Stimulated activated CD8-positive, alpha-beta memory T cell treated with anti-CD3 and anti-CD28 coated beads, Interleukin-12 subunit alpha, Interleukin-12 subunit beta, amount 100 ng/mL, for 4 hours (primary cell): ENCODE data around the gene PCDHB9.
"Not testable (repeated sequence)": the region's sequence is repeated elsewhere in the genome, so short reads cannot be mapped to it uniquely, and the experiment has no call there.

Experiments used
- DNase-seq: peaks from one replicate; pipeline ENCODE4 v3.0.0-alpha.2; 2020; ENCODE audit warnings: low read depth

The PCDHB9 gene

DNA sequence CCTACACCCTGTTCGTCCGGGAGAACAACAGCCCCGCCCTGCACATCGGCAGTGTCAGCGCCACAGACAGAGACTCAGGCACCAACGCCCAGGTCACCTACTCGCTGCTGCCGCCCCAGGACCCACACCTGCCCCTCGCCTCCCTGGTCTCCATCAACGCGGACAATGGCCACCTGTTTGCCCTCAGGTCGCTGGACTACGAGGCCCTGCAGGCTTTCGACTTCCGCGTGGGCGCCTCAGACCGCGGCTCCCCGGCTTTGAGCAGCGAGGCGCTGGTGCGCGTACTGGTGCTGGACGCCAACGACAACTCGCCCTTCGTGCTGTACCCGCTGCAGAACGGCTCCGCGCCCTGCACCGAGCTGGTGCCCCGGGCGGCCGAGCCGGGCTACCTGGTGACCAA, 1.7 kb downstream of the PCDHB9 start:
- not testable (repeated sequence) for DNase-seq

DNA sequence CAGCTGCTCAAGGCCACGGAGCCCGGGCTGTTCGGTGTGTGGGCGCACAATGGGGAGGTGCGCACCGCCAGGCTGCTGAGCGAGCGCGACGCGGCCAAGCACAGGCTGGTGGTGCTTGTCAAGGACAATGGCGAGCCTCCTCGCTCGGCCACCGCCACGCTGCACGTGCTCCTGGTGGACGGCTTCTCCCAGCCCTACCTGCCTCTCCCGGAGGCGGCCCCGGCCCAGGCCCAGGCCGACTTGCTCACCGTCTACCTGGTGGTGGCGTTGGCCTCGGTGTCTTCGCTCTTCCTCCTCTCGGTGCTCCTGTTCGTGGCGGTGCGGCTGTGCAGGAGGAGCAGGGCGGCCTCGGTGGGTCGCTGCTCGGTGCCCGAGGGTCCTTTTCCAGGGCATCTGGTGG, 2.2 kb downstream of the PCDHB9 start:
- DNase-seq, result not testable (repeated sequence)

DNA sequence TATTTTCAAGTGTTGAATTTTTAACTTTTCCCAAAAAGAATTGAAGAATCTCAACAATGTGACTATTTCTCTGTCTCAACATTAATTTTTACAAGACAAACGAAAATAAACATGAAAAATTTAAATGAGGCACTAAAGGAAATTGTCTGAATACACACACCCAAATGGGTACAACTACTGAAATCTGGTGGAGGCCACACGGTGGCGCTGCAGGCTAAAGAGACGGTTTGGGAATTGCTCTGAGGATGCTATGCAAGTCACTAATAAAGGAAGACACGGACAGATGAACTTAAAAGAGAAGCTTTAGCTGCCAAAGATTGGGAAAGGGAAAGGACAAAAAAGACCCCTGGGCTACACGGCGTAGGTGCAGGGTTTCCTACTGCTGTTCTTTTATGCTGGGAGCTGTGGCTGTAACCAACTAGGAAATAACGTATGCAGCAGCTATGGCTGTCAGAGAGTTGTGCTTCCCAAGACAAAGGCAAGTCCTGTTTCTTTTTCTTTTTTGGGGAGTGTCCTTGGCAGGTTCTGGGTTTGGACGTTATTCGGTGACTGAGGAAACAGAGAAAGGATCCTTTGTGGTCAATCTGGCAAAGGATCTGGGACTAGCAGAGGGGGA, 5.3 kb downstream of the PCDHB9 start, which contains the start of gene PCDHB10:
TSS of gene PCDHB10 (plus strand) at position 244 of the 616 bp plus-strand sequence. CDS start at position 444, 200 bp downstream.
- DNase-seq, result no peak

DNA sequence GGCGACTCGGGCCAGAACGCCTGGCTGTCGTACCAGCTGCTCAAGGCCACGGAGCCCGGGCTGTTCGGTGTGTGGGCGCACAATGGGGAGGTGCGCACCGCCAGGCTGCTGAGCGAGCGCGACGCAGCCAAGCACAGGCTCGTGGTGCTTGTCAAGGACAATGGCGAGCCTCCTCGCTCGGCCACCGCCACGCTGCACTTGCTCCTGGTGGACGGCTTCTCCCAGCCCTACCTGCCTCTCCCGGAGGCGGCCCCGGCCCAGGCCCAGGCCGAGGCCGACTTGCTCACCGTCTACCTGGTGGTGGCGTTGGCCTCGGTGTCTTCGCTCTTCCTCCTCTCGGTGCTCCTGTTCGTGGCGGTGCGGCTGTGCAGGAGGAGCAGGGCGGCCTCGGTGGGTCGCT, 7.4 kb downstream of the PCDHB9 start:
- DNase-seq, result not testable (repeated sequence)

DNA sequence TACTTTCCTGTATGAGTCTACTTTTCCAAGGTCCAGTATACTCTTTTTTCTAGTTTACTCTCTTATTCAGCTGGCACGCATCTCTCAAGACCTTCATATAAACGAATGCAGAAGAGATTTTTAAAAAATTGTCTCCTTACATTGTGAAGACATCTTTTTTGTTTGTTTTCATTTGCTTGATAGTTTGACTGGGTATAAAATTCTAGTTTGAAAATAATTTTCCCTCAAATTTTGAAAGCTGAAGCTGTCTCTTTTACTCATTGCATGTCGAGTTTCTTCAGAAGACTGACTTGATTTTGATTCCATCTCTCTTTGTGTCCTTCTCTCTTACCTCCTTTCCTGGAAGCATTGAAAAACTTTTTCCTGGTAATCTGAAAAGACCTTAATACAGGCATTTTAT, 9.4 kb downstream of the PCDHB9 start:
- no peak for DNase-seq

DNA sequence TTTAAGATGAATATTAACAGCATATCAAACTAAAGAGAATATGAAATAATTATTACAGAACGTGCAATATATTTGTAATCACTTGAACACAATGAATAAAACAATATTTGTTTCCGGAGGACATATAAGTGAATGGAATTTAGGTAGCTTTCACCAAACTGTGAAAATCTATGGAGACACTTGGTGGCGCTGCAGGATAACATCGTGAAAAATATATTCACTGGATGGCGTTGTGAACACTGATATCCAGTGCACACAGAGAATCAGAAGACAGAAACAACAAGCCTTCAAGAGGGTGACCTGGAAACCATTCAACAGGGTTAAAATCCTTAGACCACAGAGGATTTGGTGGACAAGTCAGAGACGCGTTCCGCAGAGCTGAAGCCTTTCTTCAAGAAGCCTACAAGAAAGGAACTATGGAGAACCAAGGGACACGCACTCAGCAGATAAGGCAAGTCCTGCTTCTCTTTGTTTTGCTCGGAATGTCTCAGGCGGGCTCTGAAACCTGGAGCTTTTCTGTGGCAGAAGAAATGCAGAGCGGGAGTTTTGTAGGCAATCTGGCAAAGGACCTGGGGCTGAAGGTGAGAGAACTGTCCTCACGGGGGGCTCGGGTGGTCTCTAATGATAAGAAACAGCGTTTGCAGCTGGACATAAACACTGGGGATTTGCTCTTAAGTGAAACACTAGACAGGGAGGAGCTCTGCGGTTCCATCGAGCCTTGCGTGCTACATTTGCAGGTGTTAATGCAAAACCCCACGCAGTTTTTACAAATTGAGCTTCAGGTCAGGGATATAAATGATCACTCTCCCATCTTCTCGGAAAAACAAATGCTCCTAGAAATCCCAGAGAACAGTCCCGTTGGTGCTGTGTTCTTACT, 12.6 kb downstream of the PCDHB9 start, which contains the start of gene PCDHB11:
TSS of gene PCDHB11 (plus strand) at position 269 of the 877 bp plus-strand sequence. CDS start at position 417, 148 bp downstream.
- DNase-seq, result no peak

DNA sequence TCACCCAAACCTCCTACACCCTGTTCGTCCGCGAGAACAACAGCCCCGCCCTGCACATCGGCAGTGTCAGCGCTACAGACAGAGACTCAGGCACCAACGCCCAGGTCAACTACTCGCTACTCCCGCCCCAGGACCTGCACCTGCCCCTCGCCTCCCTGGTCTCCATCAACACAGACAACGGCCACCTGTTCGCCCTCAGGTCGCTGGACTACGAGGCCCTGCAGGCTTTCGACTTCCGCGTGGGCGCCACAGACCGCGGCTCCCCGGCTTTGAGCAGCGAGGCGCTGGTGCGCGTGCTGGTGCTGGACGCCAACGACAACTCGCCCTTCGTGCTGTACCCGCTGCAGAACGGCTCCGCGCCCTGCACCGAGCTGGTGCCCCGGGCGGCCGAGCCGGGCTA, 14.2 kb downstream of the PCDHB9 start:
- DNase-seq, result not testable (repeated sequence)

DNA sequence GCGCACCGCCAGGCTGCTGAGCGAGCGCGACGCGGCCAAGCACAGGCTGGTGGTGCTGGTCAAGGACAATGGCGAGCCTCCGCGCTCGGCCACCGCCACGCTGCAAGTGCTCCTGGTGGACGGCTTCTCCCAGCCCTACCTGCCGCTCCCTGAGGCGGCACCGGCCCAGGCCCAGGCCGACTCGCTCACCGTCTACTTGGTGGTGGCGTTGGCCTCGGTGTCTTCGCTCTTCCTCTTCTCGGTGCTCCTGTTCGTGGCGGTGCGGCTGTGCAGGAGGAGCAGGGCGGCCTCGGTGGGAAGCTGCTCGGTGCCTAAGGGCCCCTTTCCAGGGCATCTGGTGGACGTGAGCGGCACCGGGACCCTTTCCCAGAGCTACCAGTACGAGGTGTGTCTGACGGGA, 14.7 kb downstream of the PCDHB9 start:
- not testable (repeated sequence) for DNase-seq

DNA sequence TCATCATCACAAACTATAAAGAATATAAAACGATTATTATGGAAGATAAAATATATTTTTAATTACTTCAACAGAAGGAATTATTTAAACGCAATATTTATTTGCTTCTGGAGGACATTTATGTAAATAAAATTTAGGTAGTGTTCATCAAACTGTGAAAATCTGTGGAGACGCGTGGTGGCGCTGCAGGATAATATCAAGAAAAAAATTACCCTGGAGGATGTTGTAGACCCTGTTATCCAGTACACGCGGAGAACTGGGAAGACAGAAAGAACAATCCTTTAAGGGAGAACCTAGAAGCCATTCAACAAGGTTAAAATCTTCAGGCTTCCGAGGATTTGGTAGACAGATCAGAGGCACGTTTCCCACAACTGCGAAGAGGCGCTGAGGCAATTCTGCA, 21.5 kb downstream of the PCDHB9 start, which contains the start of gene PCDHB12:
TSS of gene PCDHB12 (plus strand) at position 242 of the 400 bp plus-strand sequence. CDS start 189 bp downstream, outside the sequence.
- no peak for DNase-seq

DNA sequence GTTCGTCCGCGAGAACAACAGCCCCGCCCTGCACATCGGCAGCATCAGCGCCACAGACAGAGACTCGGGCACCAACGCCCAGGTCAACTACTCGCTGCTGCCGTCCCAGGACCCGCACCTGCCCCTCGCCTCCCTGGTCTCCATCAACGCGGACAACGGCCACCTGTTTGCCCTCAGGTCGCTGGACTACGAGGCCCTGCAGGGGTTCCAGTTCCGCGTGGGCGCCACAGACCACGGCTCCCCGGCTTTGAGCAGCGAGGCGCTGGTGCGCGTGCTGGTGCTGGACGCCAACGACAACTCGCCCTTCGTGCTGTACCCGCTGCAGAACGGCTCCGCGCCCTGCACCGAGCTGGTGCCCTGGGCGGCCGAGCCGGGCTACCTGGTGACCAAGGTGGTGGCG, 23.3 kb downstream of the PCDHB9 start:
- not testable (repeated sequence) for DNase-seq

DNA sequence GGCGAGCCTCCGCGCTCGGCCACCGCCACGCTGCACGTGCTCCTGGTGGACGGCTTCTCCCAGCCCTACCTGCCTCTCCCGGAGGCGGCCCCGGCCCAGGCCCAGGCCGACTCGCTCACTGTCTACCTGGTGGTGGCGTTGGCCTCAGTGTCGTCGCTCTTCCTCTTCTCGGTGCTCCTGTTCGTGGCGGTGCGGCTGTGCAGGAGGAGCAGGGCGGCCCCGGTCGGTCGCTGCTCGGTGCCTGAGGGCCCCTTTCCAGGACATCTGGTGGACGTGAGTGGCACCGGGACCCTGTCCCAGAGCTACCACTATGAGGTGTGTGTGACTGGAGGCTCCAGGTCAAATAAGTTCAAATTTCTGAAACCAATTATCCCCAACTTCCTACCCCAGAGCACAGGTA, 23.9 kb downstream of the PCDHB9 start:
- DNase-seq, result not testable (repeated sequence)

DNA sequence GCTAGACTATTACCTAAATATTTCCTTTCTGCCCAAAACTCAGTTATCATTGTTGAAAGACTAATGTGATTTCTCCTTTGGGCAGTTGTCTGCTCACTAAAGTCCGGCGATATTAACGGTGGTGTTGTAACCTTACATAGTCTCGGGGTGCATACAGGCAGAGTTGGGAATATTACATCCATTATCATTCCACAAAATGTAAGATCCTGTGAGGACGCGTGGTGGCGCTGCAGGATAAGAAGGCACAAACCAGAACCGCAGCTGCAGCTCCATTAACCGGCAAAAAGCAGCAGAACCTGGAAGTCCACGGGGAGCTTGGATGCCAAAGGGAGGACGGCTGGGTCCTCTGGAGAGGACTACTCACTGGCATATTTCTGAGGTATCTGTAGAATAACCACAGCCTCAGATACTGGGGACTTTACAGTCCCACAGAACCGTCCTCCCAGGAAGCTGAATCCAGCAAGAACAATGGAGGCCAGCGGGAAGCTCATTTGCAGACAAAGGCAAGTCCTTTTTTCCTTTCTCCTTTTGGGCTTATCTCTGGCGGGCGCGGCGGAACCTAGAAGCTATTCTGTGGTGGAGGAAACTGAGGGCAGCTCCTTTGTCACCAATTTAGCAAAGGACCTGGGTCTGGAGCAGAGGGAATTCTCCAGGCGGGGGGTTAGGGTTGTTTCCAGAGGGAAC, 26.8 kb downstream of the PCDHB9 start, which contains the start of gene PCDHB13:
TSS of gene PCDHB13 (plus strand) at position 264 of the 684 bp plus-strand sequence. CDS start at position 469, 205 bp downstream.
- not testable (repeated sequence) for DNase-seq

DNA sequence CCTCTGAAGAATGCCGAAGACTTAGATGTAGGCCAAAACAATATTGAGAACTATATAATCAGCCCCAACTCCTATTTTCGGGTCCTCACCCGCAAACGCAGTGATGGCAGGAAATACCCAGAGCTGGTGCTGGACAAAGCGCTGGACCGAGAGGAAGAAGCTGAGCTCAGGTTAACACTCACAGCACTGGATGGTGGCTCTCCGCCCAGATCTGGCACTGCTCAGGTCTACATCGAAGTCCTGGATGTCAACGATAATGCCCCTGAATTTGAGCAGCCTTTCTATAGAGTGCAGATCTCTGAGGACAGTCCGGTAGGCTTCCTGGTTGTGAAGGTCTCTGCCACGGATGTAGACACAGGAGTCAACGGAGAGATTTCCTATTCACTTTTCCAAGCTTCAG, 27.6 kb downstream of the PCDHB9 start:
- not testable (repeated sequence) for DNase-seq

DNA sequence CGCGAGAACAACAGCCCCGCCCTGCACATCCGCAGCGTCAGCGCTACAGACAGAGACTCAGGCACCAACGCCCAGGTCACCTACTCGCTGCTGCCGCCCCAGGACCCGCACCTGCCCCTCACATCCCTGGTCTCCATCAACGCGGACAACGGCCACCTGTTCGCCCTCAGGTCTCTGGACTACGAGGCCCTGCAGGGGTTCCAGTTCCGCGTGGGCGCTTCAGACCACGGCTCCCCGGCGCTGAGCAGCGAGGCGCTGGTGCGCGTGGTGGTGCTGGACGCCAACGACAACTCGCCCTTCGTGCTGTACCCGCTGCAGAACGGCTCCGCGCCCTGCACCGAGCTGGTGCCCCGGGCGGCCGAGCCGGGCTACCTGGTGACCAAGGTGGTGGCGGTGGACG, 28.5 kb downstream of the PCDHB9 start:
- not testable (repeated sequence) for DNase-seq

DNA sequence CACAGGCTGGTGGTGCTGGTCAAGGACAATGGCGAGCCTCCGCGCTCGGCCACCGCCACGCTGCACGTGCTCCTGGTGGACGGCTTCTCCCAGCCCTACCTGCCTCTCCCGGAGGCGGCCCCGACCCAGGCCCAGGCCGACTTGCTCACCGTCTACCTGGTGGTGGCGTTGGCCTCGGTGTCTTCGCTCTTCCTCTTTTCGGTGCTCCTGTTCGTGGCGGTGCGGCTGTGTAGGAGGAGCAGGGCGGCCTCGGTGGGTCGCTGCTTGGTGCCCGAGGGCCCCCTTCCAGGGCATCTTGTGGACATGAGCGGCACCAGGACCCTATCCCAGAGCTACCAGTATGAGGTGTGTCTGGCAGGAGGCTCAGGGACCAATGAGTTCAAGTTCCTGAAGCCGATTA, 29.1 kb downstream of the PCDHB9 start:
- not testable (repeated sequence) for DNase-seq

DNA sequence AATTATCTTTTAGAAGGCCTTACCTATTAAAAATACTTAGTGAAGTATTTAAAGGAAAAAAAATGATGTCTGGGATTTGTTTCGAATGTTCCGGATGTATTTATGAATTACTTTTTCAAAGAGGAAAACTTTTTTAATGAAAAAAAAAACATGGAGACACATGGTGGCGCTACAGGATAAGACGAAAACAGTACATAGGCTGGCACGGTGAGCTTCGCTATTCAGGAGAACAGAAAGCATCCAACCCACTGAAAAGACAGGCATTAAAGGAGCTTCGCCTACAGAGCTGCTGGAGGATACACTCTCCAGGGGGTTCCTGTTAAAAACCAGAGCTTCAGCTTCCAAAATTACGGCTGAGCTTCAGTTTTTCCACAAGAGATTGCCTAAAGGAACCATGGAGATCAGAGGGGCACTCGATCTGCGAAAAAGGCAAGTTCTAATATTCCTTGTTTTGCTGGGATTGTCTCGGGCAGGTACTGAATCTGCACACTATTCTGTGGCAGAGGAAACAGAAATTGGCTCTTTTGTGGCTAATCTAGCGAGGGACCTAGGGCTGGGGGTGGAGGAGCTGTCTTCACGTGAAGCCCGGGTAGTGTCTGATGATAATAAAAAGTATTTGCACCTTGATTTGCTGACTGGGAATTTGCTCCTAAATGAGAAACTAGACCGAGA, 36.3 kb downstream of the PCDHB9 start, which contains the start of gene PCDHB14:
TSS of gene PCDHB14 (plus strand) at position 232 of the 672 bp plus-strand sequence. CDS start at position 395, 163 bp downstream.
- DNase-seq, result no peak

DNA sequence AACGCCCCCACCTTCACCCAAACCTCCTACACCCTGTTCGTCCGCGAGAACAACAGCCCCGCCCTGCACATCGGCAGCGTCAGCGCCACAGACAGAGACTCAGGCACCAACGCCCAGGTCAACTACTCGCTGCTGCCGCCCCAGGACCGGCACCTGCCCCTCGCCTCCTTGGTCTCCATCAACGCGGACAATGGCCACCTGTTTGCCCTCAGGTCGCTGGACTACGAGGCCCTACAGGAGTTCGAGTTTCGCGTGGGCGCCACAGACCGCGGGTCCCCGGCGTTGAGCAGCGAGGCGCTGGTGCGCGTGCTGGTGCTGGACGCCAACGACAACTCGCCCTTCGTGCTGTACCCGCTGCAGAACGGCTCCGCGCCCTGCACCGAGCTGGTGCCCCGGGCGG, 37.9 kb downstream of the PCDHB9 start:
- DNase-seq, result not testable (repeated sequence)

DNA sequence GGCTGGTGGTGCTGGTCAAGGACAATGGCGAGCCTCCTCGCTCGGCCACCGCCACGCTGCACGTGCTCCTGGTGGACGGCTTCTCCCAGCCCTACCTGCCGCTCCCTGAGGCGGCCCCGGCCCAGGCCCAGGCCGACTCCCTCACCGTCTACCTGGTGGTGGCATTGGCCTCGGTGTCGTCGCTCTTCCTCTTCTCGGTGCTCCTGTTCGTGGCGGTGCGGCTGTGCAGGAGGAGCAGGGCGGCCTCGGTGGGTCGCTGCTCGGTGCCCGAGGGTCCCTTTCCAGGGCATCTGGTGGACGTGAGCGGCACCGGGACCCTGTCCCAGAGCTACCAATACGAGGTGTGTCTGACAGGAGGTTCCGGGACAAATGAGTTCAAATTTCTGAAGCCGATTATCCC, 38.5 kb downstream of the PCDHB9 start:
- DNase-seq, result not testable (repeated sequence)

DNA sequence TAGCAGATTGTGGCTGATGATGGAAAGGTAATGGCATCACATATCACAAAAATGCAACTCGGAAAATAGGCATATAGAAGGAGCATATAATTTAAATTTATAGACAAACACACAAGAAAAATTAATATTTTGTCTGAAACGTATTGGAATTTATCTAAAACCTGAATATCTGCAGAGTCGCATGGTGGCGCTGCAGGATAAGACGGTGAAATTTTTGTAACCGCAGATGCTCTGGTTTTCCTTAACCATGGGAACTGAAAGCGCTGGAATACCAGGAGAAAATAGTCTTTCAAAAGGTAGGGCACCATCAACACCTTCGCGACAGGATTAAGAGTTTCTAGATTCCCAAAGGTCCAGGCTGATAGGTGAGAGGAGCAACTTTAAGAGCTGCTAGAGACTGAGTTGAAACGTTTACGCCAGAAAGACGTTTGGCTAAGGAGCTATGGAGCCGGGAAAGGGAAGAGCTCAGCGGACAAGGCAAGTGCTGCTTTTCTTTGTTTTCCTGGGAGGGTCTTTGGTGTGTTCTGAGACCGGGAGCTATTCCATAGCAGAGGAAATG, 47.2 kb downstream of the PCDHB9 start:
- no peak for DNase-seq

DNA sequence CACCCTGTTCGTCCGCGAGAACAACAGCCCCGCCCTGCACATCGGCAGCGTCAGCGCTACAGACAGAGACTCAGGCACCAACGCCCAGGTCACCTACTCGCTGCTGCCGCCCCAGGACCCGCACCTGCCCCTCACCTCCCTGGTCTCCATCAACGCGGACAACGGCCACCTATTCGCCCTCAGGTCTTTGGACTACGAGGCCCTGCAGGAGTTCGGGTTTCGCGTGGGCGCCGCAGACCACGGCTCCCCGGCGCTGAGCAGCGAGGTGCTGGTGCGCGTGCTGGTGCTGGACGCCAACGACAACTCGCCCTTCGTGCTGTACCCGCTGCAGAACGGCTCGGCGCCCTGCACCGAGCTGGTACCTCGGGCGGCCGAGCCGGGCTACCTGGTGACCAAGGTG, 49.0 kb downstream of the PCDHB9 start:
- DNase-seq, result not testable (repeated sequence)
